NCI-H748 (cell line): ENCODE measurements around the gene B3GLCT.
"Not testable (repeated sequence)": the region's sequence is repeated elsewhere in the genome, so short reads cannot be mapped to it uniquely, and the experiment has no call there.

Source experiments
- DNase-seq: peaks from one replicate; lab custom pipeline; 2025; ENCODE audit not compliant: unreplicated experiment; lab: John Stamatoyannopoulos, UW

Gene B3GLCT

DNA sequence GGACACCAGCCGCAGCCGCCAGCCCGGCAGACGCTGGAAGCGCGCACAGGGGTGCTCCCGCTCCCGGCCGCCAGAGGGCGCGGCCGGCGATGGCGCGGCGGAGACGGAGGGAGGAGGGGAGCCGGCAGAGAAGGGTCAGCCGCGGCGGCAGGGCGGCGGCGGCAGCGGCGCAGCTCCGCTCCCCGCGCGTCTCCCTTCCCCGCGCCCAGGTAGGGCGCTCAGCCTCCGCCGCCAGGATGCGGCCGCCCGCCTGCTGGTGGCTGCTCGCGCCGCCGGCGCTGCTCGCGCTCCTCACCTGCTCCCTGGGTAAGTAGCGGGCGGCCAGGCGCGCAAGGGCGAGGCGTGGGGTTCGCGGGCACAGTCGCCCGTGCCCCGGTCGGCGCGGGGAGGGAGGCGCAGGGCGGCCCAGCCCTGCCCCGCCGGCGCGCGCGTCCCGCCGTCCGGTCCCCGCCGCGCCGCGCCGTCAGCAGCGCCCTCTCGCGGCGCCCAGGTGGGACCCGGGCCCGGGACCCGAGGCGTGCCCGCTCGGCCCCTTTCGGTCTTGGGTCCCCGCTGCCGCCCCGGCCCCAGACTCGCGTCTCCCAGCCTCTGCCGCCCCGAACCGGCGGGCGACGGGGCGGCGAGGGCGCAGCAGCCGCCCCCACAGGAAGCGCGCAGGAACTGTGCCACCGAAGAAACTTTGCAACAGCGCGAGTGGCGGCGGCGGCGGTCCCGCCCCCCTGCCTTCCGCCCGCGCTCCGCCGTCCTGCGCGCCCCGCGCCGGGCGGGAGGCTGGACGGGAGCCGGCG lies at the start of gene B3GLCT:
Gene B3GLCT, plus strand, starts transcription at position 127 of the 788 bp plus-strand sequence. Its CDS starts 110 bp downstream, at position 237.
- peak; percentile 94 for DNase-seq

GRCh38 chr13:31150315-31150985 lies 49.3 kb upstream of the B3GLCT start:
- no peak for DNase-seq

GRCh38 chr13:31151837-31152236 lies 47.9 kb upstream of the B3GLCT start:
- DNase-seq, result no peak

DNA sequence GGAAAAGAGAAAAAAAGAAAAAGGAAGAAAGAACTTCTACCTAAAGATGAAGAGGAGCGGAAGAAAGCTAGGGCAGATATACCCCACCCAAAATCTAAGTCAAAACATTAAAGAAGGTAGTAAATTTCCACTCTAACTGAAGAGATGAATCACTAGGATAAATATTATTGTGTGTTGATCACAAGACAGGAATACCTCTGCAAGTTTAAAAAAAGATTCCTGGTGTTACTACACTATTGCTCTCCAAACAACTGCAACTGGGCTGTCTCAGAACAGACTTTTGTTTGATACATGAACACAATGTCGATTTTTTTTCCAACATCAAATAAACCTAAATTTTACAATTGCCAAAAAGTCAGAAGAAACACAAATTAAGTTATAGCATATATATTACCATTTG lies 44.8 kb upstream of the B3GLCT start:
- DNase-seq, result no peak

DNA sequence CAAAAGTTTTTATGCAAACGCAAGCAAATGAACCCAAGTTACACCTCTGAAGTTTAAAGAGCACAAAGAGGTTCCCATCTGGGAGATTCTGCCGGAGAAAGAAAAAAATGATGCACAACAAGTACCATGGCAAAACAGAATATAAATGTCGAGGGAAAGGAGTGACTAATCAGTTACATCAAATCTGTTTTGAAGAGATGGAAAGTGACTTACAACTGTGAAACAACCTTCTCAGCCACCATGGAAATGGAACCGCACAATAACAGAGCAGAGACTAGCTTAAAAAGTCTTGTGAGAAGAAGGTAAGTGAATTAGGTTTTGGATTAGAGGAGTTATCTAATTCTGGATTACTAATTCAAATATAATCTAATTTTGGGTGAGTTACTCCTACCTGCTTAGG lies 40.5 kb upstream of the B3GLCT start:
- DNase-seq, result no peak

GRCh38 chr13:31160857-31161556 lies 38.8 kb upstream of the B3GLCT start:
- DNase-seq, result peak; percentile 89

GRCh38 chr13:31161557-31162150 lies 38.1 kb upstream of the B3GLCT start, which contains the start of gene HSPH1:
HSPH1 (minus strand) TSS chr13:31161904; CDS start chr13:31161582, 322 bp downstream.
- peak; percentile 100 for DNase-seq

DNA sequence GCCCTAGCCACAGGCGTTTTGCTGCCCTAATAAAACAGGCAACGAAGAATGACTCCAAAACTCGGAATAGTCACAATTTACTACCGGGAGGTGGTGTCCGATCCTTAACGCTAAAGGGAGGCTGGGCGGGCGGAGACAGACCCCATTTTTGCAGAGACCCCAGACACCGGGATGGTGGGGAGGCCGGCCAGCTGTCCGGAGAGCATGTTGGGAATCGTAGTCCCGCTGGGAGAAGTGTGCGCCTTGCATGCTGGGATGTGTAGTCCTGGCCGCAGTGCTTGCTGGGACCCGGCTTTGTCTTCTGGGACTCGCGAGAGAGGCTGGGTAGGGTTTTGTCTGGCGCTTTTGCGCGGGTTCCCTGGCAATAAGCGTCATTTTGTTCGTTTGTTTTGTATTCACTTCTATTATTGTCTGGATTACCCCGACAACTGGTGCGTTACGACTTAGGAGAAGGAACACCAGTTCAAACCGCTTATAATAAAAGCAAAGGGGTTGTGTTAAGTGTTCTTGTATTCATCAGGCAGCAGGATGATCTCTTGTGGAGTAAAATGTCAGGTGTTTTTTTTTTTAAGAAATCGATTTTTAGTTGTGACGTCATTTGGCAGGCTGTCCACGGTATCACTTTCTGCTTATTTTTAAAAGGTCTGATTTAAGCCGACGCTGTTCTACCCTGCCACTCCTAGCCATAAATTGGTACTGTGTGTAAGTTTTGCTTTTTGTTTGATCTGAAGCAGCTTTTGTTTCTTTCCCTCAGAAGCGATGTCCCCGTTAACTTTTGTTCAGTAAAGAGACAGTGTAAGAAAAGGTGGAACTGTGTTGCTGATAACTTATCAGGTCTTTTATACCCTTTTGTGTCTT lies 37.4 kb upstream of the B3GLCT start:
- DNase-seq, result peak; percentile 100

GRCh38 chr13:31166591-31166990 lies 33.2 kb upstream of the B3GLCT start:
- no peak for DNase-seq

- no peak for DNase-seq
These were observed 32.3 kb upstream of the B3GLCT start for GRCh38 chr13:31167490-31167889.

GRCh38 chr13:31168166-31168565 lies 31.6 kb upstream of the B3GLCT start:
- DNase-seq, result no peak

DNA sequence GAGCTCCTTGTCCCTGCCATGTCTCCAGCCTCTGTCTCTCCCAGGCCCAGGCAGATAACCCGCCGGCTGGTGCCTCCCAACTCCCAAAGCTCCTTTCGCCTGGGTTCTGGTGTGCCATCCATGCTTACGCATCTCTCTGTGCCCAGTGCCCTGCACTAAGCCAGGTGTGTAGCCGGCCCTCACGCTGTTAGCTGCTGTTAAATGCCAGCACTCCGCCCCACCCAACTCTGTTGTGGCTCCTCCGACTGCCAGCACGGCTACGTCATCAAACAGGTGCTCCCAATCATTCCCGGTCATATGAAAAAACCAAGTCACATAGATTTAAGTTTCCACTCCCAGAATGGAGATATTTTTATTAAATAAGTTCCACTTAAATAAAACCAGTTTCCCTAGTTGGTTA lies 31.0 kb upstream of the B3GLCT start:
- peak; percentile 48 for DNase-seq

DNA sequence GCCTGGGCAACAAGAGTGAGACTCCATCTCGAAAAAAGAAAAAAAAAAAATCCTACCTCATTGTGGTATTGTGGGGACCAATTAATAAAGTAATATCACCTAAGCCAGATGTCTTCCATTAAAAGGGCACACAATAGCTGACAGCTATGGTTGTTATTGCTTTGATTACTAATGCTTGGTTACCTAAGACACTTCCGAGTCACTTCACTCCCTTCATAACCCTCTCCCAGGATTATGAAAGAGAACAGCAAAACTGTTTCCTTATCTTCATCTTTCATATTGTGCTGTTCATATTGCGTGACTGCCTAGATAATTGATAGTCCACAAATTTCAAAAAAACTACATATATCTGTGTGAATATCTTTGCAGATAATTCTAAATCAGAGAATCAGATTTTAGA lies 27.8 kb upstream of the B3GLCT start:
- DNase-seq, result no peak

DNA sequence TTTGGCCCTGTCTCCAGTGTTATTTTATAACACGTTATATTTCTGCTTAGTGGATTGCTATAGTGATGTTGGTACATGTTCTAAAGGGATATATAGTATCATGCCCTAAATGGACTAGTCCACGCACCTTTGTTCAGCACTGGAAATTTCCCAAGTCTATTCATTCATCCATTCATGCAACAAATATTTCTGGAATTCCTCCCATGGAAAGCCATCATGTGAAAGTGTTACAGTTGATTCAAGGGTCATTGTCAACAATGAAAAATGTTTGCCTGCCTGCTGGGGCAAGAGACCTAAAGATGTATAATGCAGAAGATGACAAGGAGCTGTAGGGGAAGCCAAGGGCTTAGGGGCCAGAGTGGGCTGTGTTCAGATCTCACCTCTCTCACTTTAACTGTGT lies 27.2 kb upstream of the B3GLCT start:
- no peak for DNase-seq

GRCh38 chr13:31174018-31174417 lies 25.8 kb upstream of the B3GLCT start:
- no peak for DNase-seq

GRCh38 chr13:31175847-31176532 lies 23.8 kb upstream of the B3GLCT start:
- no peak for DNase-seq

- DNase-seq, result not testable (repeated sequence)
These were observed 21.8 kb upstream of the B3GLCT start for GRCh38 chr13:31177813-31178495.

DNA sequence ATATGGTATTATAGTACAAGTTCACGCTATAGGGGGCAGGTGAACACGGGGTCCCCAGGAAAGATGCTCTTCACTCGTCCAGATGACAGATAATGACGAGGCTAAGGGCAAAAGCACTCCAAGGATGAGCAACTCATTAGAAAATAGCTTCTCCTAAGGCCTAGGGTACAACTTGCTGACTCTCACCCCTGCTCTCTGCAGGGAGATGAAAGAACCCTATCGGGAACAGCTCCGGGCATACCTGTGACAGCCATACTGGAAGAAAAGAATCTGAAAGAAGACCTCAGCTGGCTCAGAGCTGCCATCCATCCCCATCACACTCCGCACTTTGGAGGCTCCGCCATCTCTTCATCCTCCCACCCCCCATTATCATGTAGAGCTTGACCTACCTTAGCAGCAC lies 20.5 kb upstream of the B3GLCT start:
- DNase-seq, result no peak

DNA sequence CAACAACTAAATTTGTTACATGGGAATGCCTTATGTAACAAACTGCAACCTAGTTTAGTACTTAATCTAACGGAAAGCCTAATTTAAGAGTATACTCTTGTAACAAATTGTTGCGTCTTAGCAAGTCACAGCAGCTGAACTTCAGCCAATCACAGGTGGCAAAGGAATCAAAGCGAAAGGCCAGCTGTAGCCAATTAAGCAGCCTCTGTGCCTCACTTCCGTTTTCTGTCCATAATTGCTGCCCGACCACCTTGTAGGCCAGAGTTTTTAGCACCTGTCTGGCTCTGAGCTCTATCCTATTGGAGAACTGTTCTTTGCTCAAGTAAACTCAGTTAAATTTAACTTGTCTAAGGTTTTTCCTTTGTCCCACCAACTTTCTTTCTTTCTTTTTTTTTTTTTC lies 20.0 kb upstream of the B3GLCT start:
- DNase-seq, result no peak
